ENCODE data around the gene PEAK1. TPM values are rescaled to one million over a fixed set of nuclear protein-coding genes. Genes with fewer than 3 reads are reported as not detected.

PEAK1 gene
- total RNA-seq, 1 experiment from 2014 or later: 21.2 TPM

- H3K9me3 ChIP-seq (ENCODE audit: control insufficient read depth, low read depth, low read length): no peaks in the 10 kb centered on the region
- Mint-ChIP-seq H3K4me1 (peaks cover 18% of the 10 kb centered on the region in 2 experiments), H3K9me3 (peaks cover 0 to 3% of the 10 kb centered on the region in 2 experiments; a peak in 1 of 5 replicates), H3K27ac (no peak overlapping the region), H3K27me3 (ENCODE audit: low read depth) (no peaks in the 10 kb centered on the region), H3K4me3 (no peak overlapping the region), H3K36me3 (ENCODE audit: insufficient read depth in 1 of 3, low read depth in 3 of 3) (peaks cover 14 to 37% (median 21%) of the 10 kb centered on the region in 3 experiments)
- no peak overlapping the region for H3K14ac ChIP-seq (ENCODE audit: insufficient read depth, low read length)
- H3K23me2 ChIP-seq (ENCODE audit: insufficient read length, low read depth, low read length, poor library complexity, severe bottlenecking): no peaks in the 10 kb centered on the region
- no peak for TF ChIP-seq CTCF (conservative IDR thresholded peaks at IDR 0.05)
- no peak overlapping the region for H3T11ph ChIP-seq (ENCODE audit: low read length)
- no peaks in the 10 kb centered on the region for H3K79me2 ChIP-seq (ENCODE audit: insufficient read depth, low read length)
- H2AFZ ChIP-seq (ENCODE audit: low read length): no peak overlapping the region
- H3K79me1 ChIP-seq (ENCODE audit: insufficient read depth, low read depth, low read length, poor library complexity, severe bottlenecking): no peaks in the 10 kb centered on the region
- no peak overlapping the region for H2BK12ac ChIP-seq (ENCODE audit: insufficient read length, low read depth, low read length)
- no peak overlapping the region for H3K4me2 ChIP-seq (ENCODE audit: insufficient read depth, insufficient read length, low read length)
- no peaks in the 10 kb centered on the region for H4K20me1 ChIP-seq (ENCODE audit: control insufficient read depth, insufficient read depth, insufficient read length)
- no peak overlapping the region for H4K5ac ChIP-seq (ENCODE audit: insufficient read length, low read depth, low read length)
- no peak overlapping the region for H3K18ac ChIP-seq (ENCODE audit: insufficient read length, low read depth, low read length)
- H2AK5ac ChIP-seq (ENCODE audit: insufficient read length, low read length): no peak overlapping the region
- no peak overlapping the region for H2BK20ac ChIP-seq (ENCODE audit: low read depth, low read length, poor library complexity, severe bottlenecking)
- no peak overlapping the region for H2BK15ac ChIP-seq (ENCODE audit: low read depth, low read length)
- H3K56ac ChIP-seq (ENCODE audit: insufficient read length, low read depth, low read length): no peak overlapping the region
- no CpG with 5 or more reads among the region's 3 CpGs for WGBS (ENCODE audit: extremely low coverage, insufficient read length, low lambda C conversion rate)
- H3K4ac ChIP-seq (ENCODE audit: low read depth, low read length): no peak overlapping the region
- H2BK120ac ChIP-seq (ENCODE audit: low read depth, low read length, poor library complexity, severe bottlenecking): no peak overlapping the region
- DNase-seq: no peak
- no peak overlapping the region for H3K9ac ChIP-seq (ENCODE audit: extremely low read depth, insufficient read length, low read length)
- no peaks in the 10 kb centered on the region for H3K27me3 ChIP-seq (ENCODE audit: insufficient read depth, low read length)
- H2BK5ac ChIP-seq (ENCODE audit: insufficient read length, low read length): no peak overlapping the region
- H4K8ac ChIP-seq (replicated peaks; ENCODE audit: insufficient read length, low read depth, low read length): no peak overlapping the region
- H4K91ac ChIP-seq (ENCODE audit: insufficient read length, low read depth, low read length): no peak overlapping the region
- no peak overlapping the region for H3K27ac ChIP-seq (ENCODE audit: insufficient read length, low read depth, low read length)
- H3K4me1 ChIP-seq (ENCODE audit: insufficient read depth, low read length): no peaks in the 10 kb centered on the region; the same call in 1 of the 2 replicates
- no peak overlapping the region for H3K23ac ChIP-seq (ENCODE audit: insufficient read length, low read depth, low read length)
These were observed 44.4 kb upstream of the PEAK1 start for GRCh38 chr15:77464129-77464865.

All from H9 (cell line).